ENCODE results near the gene HCRTR1.

The HCRTR1 gene

GRCh38 chr1:31626223-31627207, 9.0 kb downstream of the HCRTR1 start:
- no peak for DNase-seq

GRCh38 chr1:31627301-31627929, 9.9 kb downstream of the HCRTR1 start:
- DNase-seq, result no peak

- DNase-seq, result no peak
Observed at GRCh38 chr1:31627930-31628559, 10.6 kb downstream of the HCRTR1 start.

- DNase-seq, result no peak
Observed at GRCh38 chr1:31628931-31629556, 11.6 kb downstream of the HCRTR1 start.

DNA sequence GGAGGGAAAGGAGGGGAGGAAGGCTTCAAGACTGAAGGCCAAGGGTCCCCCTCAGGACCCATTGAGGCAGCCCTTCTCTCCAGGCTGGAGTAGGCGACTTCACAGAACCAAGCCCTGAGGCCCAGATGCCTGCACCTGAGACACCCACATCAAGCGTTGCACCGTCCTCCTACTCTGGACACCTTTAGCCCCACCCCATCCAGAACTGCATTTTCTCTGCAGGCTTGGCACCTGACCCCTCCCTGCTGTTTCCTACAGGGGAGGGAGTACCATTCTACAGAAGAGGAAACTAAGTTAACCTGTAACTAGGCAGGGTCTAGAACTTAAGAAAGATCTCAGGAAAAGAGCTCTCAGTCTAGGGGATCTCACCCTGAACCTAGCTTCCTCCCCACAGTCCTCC, 15.2 kb downstream of the HCRTR1 start:
- no peak for DNase-seq

- DNase-seq, result no peak
Observed at GRCh38 chr1:31633117-31633516, 15.6 kb downstream of the HCRTR1 start.

GRCh38 chr1:31637915-31638673, 20.6 kb downstream of the HCRTR1 start:
- DNase-seq, result no peak

GRCh38 chr1:31639543-31639942, 22.1 kb downstream of the HCRTR1 start:
- DNase-seq, result no peak

DNA sequence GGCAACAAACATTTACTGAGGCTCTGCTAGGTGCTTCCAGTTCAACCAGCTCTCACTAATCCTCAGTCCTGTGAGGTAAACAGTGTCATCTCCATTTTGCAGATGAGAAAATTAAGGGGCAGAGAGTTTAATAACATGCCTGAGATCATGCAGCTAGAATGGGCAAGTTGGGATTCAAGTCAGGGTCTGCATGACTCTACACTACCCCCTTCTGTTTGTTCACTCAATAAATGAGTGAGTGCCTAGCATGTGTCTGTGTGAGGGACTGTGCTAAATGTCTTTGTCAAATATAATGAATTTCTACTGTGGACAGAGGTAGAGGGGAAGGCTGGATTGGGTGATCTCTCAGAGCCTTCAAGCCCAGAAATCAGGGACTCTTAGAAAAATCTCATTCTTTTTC, 22.7 kb downstream of the HCRTR1 start:
- no peak for DNase-seq

DNA sequence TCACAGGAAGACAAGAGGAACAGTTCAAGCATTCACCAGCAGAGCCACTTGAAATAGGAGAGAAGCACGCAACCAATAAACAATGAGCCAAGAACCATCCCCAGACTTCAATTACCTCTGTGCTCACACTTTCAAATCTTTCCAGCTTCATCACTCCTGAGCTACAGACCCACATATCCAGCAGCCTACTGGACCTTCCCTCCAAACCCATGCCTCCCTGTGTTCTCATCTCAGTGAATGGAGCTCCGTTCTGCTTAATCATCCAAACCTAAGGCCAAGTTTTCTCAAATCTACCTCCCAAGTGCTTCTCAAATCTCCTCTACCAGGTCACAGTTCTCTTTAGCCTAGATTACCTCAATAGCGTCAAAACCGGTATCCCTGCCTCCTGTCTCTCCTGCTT, 23.5 kb downstream of the HCRTR1 start:
- DNase-seq, result no peak

- DNase-seq, result no peak
Observed at GRCh38 chr1:31642366-31642765, 24.9 kb downstream of the HCRTR1 start.

DNA sequence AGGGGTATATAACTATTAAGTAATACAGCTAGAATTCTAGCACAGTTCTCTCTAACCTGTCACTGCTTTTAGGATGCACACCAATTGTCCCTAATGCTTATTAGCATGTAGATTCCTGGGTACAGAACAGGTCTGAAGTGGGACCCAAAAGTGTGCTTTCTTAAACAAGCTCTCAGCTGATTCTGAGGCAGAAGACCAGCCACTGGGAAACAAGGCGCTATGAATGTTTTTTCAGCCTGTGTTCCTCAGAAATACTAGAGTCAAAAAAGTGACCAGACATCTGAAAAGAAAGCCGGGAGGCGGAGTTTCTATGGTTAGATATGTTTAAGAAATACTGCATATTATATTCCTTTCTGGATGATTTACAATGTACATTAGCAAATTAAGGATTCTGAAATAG, 25.4 kb downstream of the HCRTR1 start:
- no peak for DNase-seq

DNA sequence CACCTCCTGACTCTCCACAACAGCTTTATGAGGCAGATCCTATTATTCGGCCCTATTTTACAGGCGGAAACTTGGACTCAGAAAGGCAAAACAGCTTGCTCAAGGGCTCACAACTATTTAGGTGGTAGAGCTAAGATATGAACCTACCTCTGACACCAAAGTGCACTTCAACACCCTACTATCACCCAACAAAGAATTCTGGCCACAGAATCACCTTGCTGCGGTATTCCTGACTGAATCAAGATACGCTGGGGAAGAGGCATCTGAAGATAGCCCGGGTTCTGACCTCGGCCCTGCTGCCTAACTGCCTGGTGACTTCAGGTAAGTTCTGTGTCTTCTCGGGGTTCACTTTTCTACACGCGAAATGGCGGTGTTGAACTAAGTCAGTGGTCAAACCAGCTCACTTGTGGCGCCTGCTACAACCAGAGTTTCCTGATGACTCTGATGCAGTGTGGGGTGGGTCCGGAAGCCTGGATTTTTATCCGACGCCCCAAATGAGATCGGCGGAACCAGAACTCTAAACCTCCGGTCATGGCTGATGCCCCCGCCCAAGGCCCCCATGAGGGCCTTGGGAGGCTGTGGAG, 26.6 kb downstream of the HCRTR1 start:
- DNase-seq, result no peak

GRCh38 chr1:31644560-31645273, 27.2 kb downstream of the HCRTR1 start, which contains the start of gene PEF1:
Gene PEF1, minus strand, starts transcription at chr1:31644876. Its CDS starts 12 bp downstream, at chr1:31644864.
- DNase-seq, result peak; percentile 99

GRCh38 chr1:31645274-31645568, 27.7 kb downstream of the HCRTR1 start:
- no peak for DNase-seq

GRCh38 chr1:31646259-31646960, 28.9 kb downstream of the HCRTR1 start:
- no peak for DNase-seq

DNA sequence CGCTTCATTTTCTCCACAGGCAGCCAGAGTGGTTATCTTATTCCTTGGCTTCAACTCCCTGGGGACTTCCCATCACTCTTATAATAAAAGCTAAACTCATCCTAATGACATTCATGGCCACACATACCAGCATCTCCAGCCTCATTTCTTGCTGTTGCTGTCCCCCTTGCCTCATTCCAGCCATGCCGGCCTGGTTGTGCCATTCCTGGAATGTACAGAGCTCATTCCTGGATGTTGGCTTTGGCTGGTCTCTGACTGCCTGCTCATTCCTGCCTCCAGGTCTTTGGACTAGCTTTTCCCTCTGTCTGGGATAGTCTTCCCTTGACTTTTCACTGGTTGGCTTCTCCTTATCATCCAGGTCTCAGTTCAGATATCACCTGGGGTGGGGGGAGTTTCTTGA, 29.6 kb downstream of the HCRTR1 start:
- no peak for DNase-seq

DNA sequence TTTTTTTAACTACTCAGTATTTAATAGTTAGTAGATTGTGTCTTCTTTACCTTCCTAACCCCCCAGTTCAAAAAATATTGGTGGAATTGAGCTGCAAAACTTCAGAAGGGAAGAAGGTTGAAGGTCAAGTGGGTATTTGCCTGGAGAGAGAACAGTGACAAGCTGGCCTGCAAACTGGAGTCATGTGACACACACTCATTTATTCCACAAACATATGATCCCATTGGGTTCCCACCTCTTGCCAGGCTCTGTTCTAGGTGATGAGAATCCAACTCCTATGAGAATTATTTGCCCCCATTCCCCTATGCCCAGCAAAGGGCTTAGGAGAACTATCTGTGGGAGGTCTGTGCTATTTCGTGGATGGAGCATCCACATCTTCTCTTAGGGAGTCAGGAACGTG, 30.7 kb downstream of the HCRTR1 start:
- no peak for DNase-seq

DNA sequence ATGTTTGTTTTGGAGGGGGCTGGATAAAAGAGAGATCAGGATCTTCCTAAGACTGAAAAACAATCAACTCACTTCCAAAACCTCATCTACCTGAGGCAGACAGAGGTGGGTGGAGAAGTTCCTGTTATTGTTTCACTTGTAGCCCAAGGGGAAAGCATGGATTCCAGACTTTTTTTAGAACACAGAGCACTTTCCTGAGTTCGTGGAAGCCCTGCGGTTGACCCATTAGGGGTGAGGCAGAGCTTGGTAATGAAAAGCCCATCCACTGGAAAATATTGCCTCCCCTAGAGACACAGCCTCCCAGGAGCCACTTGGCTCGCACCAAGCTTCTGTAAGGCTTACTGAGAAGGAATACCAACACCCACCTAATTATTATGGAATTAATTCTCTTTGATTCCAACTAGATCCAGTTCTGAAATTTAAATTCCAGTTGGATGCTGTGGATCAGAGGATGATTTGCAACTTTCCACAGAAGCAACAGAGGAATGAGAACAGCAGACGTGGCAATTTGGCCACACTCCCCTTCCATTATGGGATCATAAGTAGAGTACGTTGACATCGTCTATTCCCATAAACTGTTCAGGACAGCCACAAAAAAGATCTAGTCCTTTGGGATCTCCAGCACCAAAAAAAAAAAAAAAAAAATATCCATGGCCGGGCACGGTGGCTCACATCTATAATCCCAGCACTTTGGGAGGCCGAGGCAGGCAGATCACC, 31.3 kb downstream of the HCRTR1 start:
- no peak for DNase-seq

Data from activated CD8-positive, alpha-beta memory T cell treated with anti-CD3 and anti-CD28 coated beads, Interleukin-2, amount 50 U/mL, for 48 hours (primary cell).